ENCODE data around the gene ZNF414. TPM values are rescaled to one million over a fixed set of nuclear protein-coding genes. Genes with fewer than 3 reads are reported as not detected.

Gene ZNF414
- total RNA-seq, 2 experiments from 2014 or later, result 21.6 to 24.0 TPM

- H3K9me3 Mint-ChIP-seq, result no peaks in the 10 kb centered on the region
Measured at GRCh38 chr19:8537099-8537498, 23.1 kb upstream of the ZNF414 start.

DNA sequence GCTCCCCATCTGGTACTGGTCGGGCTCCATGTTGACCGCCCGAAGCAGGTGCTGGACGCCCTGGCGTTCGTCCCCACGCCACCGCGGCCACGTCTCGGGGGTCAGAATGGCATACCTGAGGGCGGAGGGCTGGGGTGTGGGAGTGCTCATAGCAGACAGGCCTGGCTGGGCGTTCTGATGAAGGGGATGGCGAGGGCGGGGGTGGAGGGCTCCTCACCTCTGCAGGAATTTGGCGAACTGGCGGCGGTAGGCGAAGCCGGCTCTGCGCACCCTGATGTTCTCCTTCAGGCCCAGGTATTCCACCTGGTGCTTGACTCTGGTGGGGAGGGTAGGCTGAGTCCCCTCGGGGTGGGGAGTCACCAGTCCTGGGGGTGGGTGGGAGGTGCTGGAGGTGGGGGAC, 22.3 kb upstream of the ZNF414 start:
- Mint-ChIP-seq H3K4me3 (no peak overlapping the region), H3K27me3 (no peaks in the 10 kb centered on the region), H3K4me1 (ENCODE audit: low read depth) (no peaks in the 10 kb centered on the region), H3K27ac (no peak overlapping the region), H3K9me3 (no peaks in the 10 kb centered on the region), H3K36me3 (ENCODE audit: low read depth) (no peaks in the 10 kb centered on the region)
- no peak for TF ChIP-seq CTCF (IDR thresholded peaks at IDR 0.05)
- ChIA-PET POLR2A (no interaction called here), CTCF (no interaction called here)
- DNase-seq (no peak), ATAC-seq (no peak)
- intact Hi-C loops (cut with micrococcal nuclease), result no loop called here

More at GRCh38 chr19:8537099-8537498, 23.1 kb upstream of the ZNF414 start:
- intact Hi-C loops (cut with micrococcal nuclease), result no loop called here
- Mint-ChIP-seq H3K36me3 (ENCODE audit: low read depth) (no peaks in the 10 kb centered on the region), H3K4me3 (no peak overlapping the region), H3K27me3 (no peaks in the 10 kb centered on the region), H3K27ac (no peak overlapping the region), H3K4me1 (ENCODE audit: low read depth) (no peaks in the 10 kb centered on the region)
- no peak for DNase-seq
- CTCF ChIA-PET, result no interaction called here
- POLR2A ChIA-PET, result no interaction called here
- TF ChIP-seq CTCF (IDR thresholded peaks at IDR 0.05), result no peak
- no peak for ATAC-seq

DNA sequence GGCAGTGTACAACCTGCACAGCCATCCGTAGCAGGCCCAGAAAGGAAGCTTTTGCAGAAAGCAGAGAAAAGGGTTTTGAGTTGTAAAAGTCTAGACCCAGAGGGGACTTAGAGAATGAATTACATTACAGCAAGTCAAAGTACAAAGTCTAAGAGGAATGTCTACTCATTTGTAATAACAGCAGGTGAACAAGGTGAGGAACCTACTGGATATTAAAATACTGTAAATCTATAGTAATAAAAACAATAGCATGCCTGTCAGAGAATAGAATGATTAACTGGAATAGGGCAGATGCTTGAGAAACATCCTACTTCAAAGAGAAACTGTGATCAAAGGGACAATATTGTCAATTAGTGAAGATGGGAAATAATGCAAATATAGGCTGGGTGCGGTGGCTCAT, 18.3 kb upstream of the ZNF414 start:
- no peak overlapping the region for H3K4me3 Mint-ChIP-seq
- no peaks in the 10 kb centered on the region for H3K27me3 Mint-ChIP-seq
- H3K36me3 Mint-ChIP-seq (ENCODE audit: low read depth), result peaks cover 15% of the 10 kb centered on the region
- POLR2A ChIA-PET, result no interaction called here
- H3K4me1 Mint-ChIP-seq (ENCODE audit: low read depth), result peaks cover 3% of the 10 kb centered on the region
- TF ChIP-seq CTCF (IDR thresholded peaks at IDR 0.05), result no peak
- H3K9me3 Mint-ChIP-seq, result no peaks in the 10 kb centered on the region
- no peak overlapping the region for H3K27ac Mint-ChIP-seq
- no peak for ATAC-seq
- no peak for DNase-seq
- intact Hi-C loops (cut with micrococcal nuclease), result no loop called here
- CTCF ChIA-PET, result no interaction called here

- H3K27ac Mint-ChIP-seq, result no peak overlapping the region
- CTCF ChIA-PET, result no interaction called here
- no peak for TF ChIP-seq CTCF (IDR thresholded peaks at IDR 0.05)
- POLR2A ChIA-PET, result interaction anchor here (1.1 kb wide), 1 partner anchor 26 kb away, joined by 3 read pairs; no protein-coding TSS in a partner anchor
- H3K27me3 Mint-ChIP-seq, result no peaks in the 10 kb centered on the region
- H3K36me3 Mint-ChIP-seq (ENCODE audit: low read depth), result peaks cover 19% of the 10 kb centered on the region
- peaks cover 3% of the 10 kb centered on the region for H3K4me1 Mint-ChIP-seq (ENCODE audit: low read depth)
- intact Hi-C loops (cut with micrococcal nuclease), result no loop called here
- H3K9me3 Mint-ChIP-seq, result no peaks in the 10 kb centered on the region
- DNase-seq (no peak), ATAC-seq (no peak)
- no peak overlapping the region for H3K4me3 Mint-ChIP-seq
Measured at GRCh38 chr19:8531470-8531869, 17.5 kb upstream of the ZNF414 start.

- ChIA-PET POLR2A (interaction anchor here (1.1 kb wide), 1 partner anchor 28 kb away, joined by 3 read pairs; no protein-coding TSS in a partner anchor), CTCF (no interaction called here)
- intact Hi-C loops (cut with micrococcal nuclease), result no loop called here
- no peak for TF ChIP-seq CTCF (IDR thresholded peaks at IDR 0.05)
- ATAC-seq (no peak), DNase-seq (no peak)
- Mint-ChIP-seq H3K4me1 (ENCODE audit: low read depth) (peaks cover 3% of the 10 kb centered on the region), H3K4me3 (no peak overlapping the region), H3K36me3 (ENCODE audit: low read depth) (peaks cover 19% of the 10 kb centered on the region), H3K27me3 (no peaks in the 10 kb centered on the region), H3K27ac (no peak overlapping the region), H3K9me3 (no peaks in the 10 kb centered on the region)
Measured at GRCh38 chr19:8530061-8530679, 16.2 kb upstream of the ZNF414 start.
